Sigmoid colon (tissue), 4 donors: Measurements from ENCODE around the gene PAFAH1B2.

Source experiments
- EP300 ChIP-seq, 4 donors: sonication (generic); formaldehyde crosslinking; IDR thresholded peaks; one replicate each; pipeline ENCODE4 v1.6.1; 2017; ENCODE audit warnings: antibody characterized with exemption in 4 of 4
- POLR2A ChIP-seq, 2 donors: fragments of 450-650 bp; IDR thresholded peaks; one replicate each; pipeline ENCODE4 v1.6.1; 2016; ENCODE audit warnings: antibody characterized with exemption in 2 of 2, mild to moderate bottlenecking in 2 of 2, moderate library complexity in 2 of 2
- POLR2AphosphoS5 ChIP-seq, 4 donors: sonication (generic); formaldehyde crosslinking; IDR thresholded peaks; one replicate each; pipeline ENCODE4 v1.6.1; 2017; ENCODE audit warnings: antibody characterized with exemption in 4 of 4
- TF ChIP-seq, protein P1 (sequence below), 4 experiments: fragments of 450-650 bp in 3 of 4; fragments of 200-600 bp in 1 of 4; IDR thresholded peaks; one replicate each; pipeline ENCODE4 v1.5.1; 2016 to 2019; ENCODE audit warnings: antibody characterized with exemption in 4 of 4, mild to moderate bottlenecking in 3 of 4, moderate library complexity in 2 of 4

DNA sequence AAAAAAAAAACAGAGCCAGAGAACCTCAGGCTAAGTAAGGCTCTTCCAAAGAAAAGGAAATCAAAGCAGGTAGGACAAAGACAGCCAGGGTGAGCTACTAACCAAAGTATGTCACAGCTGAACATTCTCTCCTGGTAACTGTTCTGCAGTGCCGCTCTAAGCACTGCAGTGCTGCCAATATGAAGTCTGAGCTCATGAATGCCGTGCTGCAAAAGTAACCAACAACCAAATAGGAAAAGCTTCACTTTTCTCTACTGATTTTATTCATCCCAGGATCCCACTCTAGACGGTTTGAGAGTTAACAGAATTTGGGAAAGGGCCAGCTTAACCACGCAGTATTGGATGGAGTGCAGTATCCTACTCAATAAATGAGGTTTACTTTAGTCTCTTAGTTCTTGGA is 49.3 kb upstream of the PAFAH1B2 start:
- TF ChIP-seq, protein P1, sequence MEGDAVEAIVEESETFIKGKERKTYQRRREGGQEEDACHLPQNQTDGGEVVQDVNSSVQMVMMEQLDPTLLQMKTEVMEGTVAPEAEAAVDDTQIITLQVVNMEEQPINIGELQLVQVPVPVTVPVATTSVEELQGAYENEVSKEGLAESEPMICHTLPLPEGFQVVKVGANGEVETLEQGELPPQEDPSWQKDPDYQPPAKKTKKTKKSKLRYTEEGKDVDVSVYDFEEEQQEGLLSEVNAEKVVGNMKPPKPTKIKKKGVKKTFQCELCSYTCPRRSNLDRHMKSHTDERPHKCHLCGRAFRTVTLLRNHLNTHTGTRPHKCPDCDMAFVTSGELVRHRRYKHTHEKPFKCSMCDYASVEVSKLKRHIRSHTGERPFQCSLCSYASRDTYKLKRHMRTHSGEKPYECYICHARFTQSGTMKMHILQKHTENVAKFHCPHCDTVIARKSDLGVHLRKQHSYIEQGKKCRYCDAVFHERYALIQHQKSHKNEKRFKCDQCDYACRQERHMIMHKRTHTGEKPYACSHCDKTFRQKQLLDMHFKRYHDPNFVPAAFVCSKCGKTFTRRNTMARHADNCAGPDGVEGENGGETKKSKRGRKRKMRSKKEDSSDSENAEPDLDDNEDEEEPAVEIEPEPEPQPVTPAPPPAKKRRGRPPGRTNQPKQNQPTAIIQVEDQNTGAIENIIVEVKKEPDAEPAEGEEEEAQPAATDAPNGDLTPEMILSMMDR (IDR thresholded peaks at IDR 0.05) = no peak
- TF ChIP-seq POLR2A (IDR thresholded peaks at IDR 0.05) = no peak
- peak in 3 of 4 donors; percentile 30 to 41 (median 40) for TF ChIP-seq POLR2AphosphoS5 (IDR thresholded peaks at IDR 0.05)
- no peak for TF ChIP-seq EP300 (IDR thresholded peaks at IDR 0.05)
